Neural progenitor cell (in vitro differentiated cells): ENCODE results near the gene TAGLN.

ENCODE experiments used
- EZH2 ChIP-seq: fragments of 200-600 bp; sonication (generic); IDR thresholded peaks from 2 replicates; pipeline ENCODE4 v1.6.1; 2017; ENCODE audit warnings: antibody characterized with exemption, mild to moderate bottlenecking, moderate library complexity
- TF ChIP-seq, protein P1 (sequence below): fragments of 200-600 bp; sonication (generic); IDR thresholded peaks from 2 replicates; pipeline ENCODE4 v1.5.1; 2017; ENCODE audit warnings: antibody characterized with exemption, mild to moderate bottlenecking

DNA sequence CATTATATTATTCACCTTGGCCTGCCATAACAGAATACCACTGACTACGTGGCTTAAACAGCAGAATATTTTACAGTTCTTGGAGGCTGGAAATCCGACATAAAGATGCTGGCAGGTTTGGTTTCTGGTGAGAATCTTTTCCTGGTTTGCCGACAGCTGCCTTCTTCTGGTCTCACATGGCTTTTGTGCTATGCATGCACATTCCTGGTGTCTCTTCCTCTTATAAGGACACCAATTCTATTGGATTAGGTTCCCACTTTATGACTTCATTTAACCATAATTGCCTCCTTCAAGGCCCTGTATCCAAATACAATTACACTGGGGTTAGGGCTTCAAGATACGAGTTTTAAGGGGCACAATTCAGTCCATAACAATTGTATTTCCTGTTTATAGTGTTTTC lies 50.4 kb downstream of the TAGLN start:
- TF ChIP-seq, protein P1, sequence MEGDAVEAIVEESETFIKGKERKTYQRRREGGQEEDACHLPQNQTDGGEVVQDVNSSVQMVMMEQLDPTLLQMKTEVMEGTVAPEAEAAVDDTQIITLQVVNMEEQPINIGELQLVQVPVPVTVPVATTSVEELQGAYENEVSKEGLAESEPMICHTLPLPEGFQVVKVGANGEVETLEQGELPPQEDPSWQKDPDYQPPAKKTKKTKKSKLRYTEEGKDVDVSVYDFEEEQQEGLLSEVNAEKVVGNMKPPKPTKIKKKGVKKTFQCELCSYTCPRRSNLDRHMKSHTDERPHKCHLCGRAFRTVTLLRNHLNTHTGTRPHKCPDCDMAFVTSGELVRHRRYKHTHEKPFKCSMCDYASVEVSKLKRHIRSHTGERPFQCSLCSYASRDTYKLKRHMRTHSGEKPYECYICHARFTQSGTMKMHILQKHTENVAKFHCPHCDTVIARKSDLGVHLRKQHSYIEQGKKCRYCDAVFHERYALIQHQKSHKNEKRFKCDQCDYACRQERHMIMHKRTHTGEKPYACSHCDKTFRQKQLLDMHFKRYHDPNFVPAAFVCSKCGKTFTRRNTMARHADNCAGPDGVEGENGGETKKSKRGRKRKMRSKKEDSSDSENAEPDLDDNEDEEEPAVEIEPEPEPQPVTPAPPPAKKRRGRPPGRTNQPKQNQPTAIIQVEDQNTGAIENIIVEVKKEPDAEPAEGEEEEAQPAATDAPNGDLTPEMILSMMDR = no peak
- no peak for TF ChIP-seq EZH2
